ENCODE results near the gene ARFIP1.

DNA sequence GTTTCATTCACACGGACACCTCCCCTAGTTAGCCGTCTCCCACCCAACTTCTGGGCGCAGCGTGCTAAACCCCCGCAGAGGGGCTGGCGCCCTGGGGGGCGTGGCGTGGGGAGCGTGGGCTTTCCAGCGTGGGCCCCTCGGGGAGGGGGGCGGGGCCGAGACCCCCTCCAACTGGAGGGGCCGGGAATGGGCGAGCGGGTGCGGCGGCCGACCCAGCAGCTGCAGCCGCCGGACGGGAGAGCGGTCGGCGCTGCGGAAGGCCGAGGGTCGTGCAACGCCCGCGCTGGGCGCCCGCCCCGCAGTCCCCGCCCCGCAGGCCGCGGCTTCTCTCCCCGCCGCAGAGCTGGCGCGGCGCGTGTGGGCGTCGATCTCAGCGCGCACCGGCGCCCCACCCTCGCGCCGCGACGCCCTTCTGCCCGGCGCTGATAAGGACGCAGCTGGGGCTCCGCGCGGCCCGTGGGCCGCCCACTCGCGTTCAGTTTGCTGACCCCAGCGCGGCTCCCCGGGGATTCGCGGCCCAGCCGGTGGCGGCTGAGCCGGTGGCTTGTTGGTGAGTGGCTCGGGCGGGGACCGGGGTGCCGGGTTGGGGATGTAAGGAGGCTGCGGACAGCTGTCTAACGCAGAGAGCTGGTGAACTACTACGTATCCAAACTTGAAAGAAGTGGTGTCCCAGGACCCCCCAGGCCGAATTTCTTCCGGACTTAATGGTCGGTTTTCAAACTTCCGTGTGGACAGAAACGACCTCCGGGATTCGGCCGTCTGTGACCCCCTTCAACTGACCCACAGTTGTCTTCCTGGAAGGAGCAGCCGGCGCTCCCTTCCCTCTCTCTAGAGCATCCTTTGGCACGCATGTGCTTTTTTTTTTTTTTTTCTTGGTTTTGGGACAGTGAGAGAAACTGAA is 157.8 kb downstream of the ARFIP1 start:
- TF ChIP-seq, protein P1, sequence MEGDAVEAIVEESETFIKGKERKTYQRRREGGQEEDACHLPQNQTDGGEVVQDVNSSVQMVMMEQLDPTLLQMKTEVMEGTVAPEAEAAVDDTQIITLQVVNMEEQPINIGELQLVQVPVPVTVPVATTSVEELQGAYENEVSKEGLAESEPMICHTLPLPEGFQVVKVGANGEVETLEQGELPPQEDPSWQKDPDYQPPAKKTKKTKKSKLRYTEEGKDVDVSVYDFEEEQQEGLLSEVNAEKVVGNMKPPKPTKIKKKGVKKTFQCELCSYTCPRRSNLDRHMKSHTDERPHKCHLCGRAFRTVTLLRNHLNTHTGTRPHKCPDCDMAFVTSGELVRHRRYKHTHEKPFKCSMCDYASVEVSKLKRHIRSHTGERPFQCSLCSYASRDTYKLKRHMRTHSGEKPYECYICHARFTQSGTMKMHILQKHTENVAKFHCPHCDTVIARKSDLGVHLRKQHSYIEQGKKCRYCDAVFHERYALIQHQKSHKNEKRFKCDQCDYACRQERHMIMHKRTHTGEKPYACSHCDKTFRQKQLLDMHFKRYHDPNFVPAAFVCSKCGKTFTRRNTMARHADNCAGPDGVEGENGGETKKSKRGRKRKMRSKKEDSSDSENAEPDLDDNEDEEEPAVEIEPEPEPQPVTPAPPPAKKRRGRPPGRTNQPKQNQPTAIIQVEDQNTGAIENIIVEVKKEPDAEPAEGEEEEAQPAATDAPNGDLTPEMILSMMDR (conservative IDR thresholded peaks at IDR 0.05) = no peak
- no peak for TF ChIP-seq ZFX (IDR thresholded peaks at IDR 0.05)

All from C4-2B (cell line).